GM21825 (cell line): ENCODE measurements around the gene SSNA1.

ENCODE experiments used
- ATAC-seq: cut with Tn5 transposase; IDR thresholded peaks from one replicate; pipeline ENCODE4 v1.9.1; 2021; ENCODE audit warnings: mild to moderate bottlenecking, moderate library complexity; ENCODE audit not compliant: unreplicated experiment

Gene SSNA1

DNA sequence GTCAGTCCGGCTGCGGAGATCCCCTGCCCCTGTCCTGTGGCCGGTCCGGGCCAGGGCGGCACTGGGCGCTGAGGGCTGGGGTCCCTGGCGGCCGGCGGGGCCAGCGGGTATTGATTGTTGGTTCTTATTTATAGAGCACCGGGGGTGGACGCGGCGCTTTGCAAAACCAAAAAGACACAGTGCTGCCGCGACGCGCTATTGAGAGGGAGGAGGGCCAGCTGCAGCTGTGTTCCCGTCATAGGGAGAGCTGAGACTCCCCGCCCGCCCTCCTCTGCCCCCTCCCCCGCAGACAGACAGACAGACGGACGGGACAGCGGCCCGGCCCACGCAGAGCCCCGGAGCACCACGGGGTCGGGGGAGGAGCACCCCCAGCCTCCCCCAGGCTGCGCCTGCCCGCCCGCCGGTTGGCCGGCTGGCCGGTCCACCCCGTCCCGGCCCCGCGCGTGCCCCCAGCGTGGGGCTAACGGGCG, 21.2 kb upstream of the SSNA1 start:
- ATAC-seq = no peak

DNA sequence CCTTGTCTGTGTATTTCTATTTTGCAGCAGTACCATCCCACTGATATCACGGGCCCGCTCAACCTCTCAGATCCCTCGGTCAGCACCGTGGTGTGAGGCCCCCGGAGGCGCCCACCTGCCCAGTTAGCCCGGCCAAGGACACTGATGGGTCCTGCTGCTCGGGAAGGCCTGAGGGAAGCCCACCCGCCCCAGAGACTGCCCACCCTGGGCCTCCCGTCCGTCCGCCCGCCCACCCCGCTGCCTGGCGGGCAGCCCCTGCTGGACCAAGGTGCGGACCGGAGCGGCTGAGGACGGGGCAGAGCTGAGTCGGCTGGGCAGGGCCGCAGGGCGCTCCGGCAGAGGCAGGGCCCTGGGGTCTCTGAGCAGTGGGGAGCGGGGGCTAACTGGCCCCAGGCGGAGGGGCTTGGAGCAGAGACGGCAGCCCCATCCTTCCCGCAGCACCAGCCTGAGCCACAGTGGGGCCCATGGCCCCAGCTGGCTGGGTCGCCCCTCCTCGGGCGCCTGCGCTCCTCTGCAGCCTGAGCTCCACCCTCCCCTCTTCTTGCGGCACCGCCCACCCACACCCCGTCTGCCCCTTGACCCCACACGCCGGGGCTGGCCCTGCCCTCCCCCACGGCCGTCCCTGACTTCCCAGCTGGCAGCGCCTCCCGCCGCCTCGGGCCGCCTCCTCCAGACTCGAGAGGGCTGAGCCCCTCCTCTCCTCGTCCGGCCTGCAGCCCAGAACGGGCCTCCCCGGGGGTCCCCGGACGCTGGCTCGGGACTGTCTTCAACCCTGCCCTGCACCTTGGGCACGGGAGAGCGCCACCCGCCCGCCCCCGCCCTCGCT, 20.5 kb upstream of the SSNA1 start:
- no peak for ATAC-seq

DNA sequence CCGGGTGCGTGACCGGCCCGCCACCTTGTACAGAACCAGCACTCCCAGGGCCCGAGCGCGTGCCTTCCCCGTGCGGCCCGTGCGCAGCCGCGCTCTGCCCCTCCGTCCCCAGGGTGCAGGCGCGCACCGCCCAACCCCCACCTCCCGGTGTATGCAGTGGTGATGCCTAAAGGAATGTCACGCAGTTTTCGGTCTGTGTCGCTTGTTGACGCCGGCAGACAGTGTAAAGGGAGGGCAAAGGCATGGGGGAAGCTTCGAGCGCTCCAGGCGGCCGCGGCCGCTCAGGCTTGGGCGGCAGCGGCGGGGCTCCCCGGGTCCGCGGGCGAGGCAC, 19.9 kb upstream of the SSNA1 start:
- no peak for ATAC-seq

DNA sequence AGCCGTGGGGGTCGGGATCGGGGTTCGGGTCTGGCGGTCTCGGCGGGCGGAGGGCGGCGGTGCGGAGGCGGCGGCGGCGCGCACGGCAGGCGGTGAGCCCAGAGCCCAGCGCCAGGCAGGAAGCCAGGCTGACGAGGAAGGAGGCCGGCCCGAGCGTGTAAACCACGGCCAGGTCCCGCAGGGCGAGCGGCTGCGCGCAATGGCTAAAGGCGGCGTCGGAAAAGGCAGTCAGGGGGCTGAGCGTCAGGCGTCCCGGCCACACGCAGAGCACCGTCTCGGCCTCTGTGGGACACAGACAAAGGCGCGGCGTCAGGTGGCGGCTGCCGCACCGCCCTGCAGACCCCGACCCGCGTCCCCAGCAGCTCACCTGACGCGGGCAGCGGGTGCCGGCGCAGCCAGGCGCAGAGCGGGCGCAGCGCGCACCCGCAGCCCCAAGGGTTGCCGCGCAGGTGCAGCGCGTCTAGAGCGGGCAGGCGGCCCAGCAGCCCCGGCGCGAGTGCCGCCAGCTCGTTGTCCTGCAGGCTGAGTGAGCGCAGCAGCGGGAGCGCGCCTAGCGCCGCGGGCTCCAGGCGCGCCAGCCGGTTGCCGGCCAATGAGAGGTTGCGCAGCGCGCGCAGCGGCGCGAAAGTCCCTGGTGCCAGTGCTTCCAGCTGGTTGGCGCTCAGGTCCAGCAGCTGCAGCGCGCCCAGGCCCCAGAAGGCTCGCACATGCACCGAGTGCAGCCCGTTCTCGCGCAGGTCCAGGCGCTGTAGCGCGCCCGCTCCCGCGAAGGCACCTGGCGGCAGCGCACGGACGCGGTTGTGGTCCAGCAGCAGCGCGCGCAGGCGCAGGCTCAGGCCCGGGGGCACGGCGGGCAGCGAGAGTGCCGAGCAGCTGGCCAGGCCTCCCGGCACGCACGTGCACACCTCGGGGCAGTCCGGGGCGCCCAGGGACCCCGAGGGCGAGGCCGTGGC, 19.3 kb upstream of the SSNA1 start:
- no peak for ATAC-seq

DNA sequence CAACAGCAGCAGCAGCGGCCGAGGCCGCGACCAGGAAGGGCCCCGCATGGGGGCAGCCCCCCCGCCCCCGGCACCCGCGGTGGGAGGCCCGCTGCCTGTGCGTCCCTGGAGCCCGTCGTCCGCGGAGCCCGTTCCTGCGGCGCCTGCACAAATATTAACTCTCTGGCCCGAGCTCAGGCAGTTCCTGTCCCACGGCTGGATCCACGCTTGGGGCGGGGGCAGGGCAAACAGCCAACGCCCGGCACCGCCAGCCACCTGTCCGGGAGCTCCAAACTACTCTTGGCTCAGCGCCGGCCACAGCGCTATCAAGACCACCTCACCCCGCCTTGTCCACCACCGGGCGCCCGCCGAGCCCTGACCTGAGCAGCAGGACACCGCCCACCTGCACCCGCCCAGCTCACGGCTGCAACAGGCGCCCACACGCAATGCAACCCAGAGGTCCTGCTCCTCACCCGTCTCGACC, 18.5 kb upstream of the SSNA1 start, which contains the start of gene LRRC26:
TSS of gene LRRC26 (minus strand) at position 156 of the 463 bp plus-strand sequence. CDS start at position 48, 108 bp downstream.
- no peak for ATAC-seq

DNA sequence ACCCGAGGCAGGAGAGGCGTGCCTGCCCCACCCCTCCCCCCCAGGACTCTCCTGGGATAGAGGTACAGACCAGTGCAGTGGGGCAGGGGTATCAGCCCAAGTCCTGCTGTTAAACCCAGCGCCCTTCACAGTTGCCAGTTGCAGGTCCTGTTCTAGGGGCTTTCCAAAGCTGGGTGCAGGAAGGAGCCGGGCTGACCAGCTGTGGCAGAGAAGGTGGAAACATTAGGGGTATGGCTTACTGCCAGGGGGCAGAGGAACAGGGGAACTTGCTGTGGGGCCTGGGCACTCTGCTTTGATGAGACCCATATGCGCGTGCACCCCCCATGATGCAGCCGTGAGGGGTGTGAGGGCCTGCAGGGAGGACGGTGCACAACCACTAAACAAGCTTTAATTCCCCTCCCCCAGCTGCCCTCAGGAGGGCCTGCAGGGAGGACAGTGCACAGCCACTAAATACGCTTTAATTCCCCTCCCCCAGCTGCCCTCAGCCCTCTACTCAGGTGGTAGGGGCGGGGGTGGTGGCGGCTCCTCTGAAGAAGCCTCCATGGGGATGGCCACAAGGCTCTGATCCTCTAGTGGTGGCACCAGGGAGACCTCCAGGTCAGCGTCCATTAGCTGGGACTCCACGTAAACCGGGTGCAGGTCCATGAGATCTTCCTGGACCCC, 17.9 kb upstream of the SSNA1 start:
- no peak for ATAC-seq

DNA sequence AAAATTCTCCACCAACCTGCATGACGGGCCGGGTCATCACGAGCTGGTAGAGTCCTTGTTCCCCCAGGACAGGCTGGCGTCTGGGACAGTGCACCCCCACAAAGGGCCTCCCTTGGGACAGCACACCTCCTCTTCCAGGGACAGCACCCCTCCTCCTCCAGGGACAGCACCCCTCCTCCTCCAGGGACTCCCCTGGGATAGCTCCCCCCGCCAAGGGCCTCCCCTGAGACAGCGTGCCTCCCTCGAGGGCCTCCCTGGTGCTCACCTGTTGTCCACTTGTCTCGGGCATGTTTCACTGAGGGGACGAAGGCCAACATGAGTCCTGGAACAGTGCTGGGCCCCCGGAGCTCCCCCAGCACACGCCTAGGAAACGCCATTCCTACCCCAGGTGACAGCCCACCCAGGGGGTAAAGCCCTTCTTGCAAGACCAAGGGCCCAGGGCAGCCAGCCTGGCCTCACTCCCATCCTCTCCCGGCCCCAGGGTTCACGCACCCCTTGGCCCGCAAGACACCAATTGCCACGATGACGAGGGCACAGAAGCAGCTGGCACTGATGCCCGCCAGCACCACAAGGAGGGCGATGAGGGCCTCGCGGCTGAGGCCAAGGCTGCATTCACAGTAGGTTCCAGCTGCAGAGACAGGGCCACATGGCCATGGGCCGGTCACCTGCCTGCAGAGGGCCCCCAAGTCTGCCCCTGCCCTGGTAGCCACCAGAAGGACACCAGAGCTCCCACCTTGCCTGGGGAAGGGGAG, 17.2 kb upstream of the SSNA1 start:
- no peak for ATAC-seq

DNA sequence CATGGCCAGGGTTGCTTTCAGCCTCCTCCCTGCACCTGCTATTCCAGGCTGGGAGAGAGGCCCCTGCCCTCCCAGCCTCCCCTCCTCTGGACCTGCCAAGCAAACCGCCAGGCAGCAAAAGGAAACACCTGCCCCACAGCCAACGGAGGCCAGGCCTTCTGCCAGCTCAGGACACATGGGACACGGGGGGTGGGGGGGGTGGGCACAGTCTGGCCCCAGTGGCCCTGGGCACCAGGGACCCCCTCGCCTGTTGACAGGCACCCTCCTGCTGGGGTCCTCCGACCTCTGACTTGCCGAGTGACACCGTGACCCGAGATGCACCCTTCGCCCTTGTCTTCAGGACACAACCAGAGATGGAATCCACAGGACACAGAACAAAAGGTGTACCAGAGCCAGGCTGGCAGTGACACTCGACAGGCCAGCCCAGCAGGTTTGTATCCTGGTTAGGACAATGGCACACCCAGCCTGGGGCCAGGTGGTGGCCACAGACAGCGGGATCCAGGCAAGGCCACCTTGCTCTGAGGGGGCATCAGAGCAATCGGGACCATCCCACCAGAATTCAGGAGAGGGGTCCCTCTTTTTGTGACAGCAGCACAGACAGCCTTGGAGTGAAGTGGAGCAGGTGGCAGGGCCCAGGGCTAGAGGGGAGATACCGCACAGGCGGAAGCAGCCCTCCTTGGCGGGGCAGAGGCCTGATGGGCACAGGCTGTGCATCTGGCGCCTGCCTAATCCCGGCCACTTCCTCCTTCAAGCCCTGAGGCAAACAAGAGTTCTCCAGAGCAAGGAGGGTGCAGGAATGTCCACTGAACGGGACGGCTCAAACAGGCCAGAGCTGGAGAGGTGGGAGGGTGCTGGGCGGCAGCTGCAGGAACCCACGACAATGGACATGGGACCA, 15.3 kb upstream of the SSNA1 start:
- ATAC-seq = no peak

DNA sequence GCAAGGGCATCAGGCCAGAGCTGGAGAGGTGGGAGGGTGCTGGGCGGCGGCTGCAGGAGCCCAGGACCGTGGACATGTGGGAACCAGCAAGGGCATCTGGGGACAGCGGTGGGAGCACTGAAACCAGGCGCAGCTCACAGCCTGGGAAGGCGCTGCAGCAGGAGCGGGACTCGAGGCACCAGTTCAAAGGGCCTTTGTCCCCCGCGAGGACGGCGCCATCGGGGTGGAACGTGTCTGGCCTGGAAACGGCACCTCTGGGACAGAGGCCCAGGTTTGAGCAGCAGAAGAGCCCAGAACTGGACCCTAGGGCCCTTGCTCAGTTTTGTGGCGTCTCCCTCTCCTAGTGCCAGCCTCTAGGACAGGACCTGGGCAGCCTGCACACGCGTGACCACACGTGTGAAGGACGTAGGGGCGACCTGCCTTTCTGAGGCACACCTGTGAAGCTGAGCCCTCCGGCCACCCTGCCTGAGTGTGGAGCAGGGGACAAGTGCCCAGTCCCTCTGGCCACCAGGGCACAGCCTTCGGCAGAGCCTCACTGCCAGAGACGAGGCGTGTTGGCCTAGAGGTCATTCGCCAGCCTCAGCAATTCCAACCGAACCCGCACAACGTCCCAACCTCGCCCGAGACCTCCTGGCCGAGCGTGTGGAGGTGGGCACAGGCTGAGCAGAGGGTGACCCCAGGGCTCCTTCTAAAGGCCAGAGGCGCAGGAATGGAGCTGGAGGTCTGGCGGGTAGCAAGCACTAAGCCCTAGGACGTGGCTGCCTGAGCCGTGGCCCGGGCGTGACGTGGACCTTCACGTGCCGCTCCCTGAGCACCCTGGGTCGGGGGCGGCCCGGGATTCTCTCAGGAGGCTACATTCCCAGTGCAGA, 14.4 kb upstream of the SSNA1 start:
- ATAC-seq = no peak

DNA sequence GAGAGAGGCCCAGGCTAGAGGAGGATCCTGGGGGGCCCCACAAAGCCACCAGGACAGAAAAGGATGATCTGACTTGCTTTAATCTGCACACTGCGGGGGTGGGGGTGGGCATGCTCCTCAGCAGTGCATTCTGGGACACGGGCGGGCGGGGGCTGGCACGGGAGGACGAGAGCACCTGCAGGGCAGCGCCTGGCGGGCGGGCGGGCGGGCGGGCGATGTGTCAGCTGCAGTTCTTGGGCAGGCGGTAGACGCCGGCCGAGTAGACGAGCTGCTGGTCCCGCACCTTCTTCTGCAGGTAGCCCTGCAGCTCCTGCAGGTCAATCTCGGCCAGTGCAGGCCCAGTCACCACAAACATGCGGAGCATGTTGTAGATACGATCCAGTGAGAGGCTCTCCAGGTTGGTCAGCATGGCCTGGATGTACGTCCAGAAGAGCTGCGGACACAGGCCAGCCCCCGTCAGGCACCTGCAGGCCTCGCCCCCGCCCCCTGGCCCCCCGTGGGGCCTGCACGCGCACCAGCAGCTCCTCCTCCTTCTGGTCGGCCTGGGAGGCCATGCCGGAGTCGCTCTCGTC, 13.7 kb upstream of the SSNA1 start:
- no peak for ATAC-seq

DNA sequence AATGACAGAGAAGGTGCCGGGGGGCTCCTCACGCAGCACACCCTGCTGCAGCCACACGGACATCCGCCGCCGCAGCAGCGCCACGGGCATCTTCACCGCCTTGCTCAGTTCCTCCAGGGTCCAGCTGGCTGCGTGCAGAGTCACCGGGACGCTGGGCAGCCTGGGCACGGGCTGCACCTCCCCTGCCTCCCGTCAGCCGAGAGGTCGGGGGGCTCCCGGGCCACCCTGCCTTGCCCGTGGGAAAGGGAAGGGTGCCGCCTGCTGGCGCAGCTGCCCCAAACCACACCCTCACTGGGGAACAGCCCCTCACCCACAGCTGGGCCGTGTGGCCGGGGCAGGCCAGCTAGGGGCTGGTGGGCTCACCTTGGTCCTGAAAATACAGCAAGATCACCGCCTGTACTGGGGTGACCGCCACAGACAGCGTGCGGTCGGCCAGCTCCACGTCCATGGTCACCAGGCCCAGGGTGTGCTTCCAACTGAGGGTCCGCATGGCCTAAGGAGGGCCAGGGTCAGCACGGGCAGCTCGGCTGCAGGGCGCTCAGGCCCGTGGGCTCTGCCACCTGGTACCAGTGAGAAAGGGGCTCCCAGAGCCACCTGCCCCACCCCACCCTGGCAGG, 13.0 kb upstream of the SSNA1 start:
- ATAC-seq = no peak

DNA sequence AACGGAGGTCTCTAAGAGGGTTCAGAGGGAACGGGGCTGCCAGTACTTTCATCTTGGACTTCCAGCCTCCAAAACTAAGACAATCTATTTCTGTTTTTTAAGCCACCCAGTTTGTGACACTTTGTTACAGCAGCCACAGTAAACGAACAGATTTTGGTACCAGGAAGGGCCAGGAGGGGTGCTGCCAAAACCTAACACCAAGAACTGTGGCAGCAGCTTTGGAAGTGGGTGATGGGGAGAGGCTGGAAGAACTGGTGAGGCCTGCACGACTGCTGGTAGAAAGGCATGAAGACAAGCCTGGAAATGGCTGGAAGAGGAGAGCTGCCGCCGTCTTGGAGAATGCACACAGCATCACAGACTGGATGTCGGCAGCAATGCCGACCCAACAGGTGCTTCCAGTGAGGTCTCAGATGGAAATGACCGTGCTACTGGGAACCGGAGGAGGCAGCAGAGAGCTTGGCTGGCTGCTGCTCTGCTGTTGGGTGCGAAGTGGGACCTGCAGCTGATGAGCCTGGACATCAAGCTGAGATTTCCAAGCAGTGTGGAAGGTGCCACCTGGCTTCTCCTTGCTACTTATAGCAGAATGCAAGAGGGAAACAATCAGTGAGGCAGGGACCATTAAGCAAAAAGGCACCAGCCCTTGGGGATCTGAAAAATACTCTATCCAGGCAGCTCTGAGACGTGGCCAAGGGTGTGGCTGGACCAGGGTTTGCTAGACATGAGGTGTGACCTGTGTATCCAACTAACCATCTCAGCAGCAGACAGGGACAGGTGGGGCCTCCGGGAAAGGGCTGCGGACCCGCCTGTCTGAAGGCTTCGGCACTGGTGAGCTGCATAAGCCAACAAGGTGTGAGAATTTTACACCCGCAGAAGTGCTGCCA, 11.9 kb upstream of the SSNA1 start:
- no peak for ATAC-seq

DNA sequence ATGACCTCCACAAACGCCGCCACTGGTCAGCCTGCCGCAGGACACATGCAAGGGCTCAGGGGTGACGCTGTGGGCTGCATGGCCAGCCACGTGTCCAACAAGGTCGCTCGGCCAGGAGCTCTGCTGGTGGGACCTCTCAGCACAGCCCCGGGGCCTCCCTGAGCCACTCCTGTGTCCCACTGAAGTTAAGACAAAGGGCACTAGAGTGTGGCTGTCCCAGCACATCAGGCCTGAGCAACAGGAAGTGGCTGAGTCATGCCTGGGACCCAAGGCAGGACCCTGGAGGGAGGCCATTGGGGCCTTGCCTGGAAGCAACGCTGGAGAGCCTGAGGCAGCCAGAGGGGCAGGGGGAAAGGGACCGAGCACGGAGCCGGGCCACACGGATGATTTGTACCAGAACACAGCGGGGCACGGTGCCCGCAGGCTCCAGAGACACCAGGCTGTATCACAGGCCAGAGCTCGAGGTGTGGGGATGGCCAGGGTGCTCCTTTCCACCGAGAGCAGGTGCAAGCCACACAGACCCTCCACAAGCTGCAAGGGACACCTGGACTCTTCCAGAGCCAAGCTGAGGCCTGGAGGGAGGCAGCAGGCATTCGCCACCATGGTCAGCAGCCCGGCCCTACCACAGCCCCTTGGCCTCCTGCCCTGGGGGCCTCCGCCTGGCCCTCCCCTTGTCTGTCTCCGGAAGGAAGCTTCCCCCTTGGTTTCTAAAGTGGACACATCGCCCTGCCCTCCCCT, 10.1 kb upstream of the SSNA1 start:
- no peak for ATAC-seq

DNA sequence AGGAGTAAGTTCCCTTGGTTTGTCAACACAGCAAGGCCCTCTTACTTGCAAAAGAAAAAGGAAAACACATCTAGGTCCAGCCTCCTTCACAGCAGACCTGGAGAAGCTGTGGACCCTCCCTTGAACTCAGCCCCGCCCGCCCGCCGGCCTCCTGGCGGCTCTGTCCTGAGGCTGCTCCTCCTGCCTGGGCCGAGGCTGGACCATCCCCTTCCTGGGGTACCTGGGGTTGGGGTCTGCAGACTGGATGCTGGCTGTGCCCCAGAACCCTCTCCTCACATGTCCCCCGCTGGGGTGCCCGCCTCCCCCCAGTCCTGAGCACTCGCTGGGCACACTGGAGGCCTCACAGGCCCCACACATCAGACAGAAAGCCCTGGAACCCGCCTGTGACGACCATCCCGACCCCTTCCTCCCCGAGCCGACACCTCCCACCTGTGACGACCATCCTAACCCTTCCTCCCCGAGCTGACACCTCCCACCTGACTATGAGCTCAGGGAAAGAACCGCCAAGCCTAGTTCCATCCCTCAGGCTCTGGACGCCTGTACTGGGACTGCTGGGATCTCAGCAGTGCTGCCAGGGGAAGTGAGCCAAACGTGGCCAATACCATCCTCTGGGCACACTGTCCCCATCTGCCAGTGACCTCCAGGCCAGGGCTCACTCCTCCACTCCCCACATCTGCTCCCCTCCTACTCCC, 9.4 kb upstream of the SSNA1 start:
- ATAC-seq = no peak

DNA sequence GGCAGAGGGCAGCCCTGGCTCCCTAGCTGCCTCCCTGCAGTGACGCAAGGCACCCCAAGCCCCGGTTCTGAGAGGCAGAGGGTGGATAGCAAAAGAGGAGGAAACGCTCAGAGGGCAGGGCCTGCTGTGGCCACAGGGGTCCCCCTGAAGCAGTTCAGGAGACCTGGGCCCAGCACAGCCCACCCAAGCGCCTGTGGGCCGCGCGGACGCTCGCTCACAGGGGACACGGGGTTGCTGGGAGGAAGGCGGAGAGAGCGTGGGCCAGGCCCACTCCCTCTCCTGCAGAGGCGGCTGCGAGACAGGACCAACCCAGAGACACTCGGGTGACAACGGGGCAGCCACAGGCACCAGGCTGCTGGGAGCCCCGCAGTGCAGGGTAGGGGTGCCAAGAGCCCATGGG, 8.7 kb upstream of the SSNA1 start:
- ATAC-seq = no peak
